Rectal smooth muscle tissue (tissue), 1 donor: Measurements from ENCODE around the gene CCDC141.

ENCODE experiments used
- H3K27ac ChIP-seq: one replicate; pipeline ENCODE4 v1.7.0; 2013; ENCODE audit warnings: low read depth, low read length, inconsistent platforms
- H3K27me3 ChIP-seq: one replicate; pipeline ENCODE4 v1.7.0; 2013; ENCODE audit warnings: low read length; ENCODE audit not compliant: control insufficient read depth, insufficient read depth
- H3K36me3 ChIP-seq: one replicate; pipeline ENCODE4 v1.7.0; 2013; ENCODE audit warnings: low read length; ENCODE audit not compliant: control insufficient read depth, insufficient read depth
- H3K4me1 ChIP-seq: one replicate; pipeline ENCODE4 v1.7.0; 2013; ENCODE audit warnings: low read length; ENCODE audit not compliant: control insufficient read depth, insufficient read depth
- H3K4me3 ChIP-seq: one replicate; pipeline ENCODE4 v1.7.0; 2013; ENCODE audit warnings: low read length
- H3K9ac ChIP-seq: one replicate; pipeline ENCODE4 v1.7.0; 2013; ENCODE audit warnings: low read length

Gene CCDC141

GRCh38 chr2:178865999-178866398 lies 183.9 kb downstream of the CCDC141 start:
- Histone ChIP-seq H3K36me3 (no peaks in the 10 kb centered on the region), H3K4me1 (peaks cover 5% of the 10 kb centered on the region), H3K27me3 (no peaks in the 10 kb centered on the region), H3K9ac (no peak overlapping the region), H3K4me3 (no peak overlapping the region), H3K27ac (no peak overlapping the region)

DNA sequence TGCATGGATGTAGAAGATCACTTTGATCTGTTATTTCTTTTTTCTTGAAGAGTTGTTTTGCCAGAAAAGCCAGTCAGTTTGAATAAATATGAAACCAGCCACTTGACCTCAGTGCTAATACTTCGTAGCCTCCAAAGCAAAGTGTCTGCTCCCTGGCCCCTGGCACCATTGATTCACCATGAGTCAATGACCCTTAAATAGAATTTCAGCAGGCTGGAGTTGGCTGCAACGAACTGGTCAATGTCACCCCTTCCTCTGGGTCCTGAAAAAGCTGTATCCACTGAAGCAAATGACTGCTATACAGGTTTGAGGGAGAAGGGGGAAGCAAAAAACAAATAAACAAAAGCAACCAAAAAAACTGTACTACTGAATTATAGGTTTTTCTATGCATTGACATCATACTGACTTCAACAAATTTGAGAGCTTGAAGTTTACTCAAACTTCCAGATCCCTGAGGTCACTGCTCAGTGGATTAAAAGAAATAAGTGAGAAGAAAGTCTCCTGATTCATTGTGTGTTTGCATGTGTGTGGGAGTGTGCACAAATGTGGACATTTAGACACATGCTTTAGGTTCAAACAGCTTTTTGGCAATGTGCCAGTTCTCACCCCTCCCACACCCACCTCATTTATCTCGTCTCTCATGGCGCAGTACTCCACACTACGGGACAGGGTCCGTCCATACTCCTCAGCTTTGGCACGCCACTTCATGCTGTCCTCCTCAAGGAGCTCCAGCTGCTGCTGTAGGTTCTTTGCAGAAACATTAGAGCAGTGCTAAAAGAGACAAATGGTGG lies 184.6 kb downstream of the CCDC141 start:
- Histone ChIP-seq H3K4me3 (no peak overlapping the region), H3K9ac (no peak overlapping the region), H3K27ac (no peak overlapping the region)

DNA sequence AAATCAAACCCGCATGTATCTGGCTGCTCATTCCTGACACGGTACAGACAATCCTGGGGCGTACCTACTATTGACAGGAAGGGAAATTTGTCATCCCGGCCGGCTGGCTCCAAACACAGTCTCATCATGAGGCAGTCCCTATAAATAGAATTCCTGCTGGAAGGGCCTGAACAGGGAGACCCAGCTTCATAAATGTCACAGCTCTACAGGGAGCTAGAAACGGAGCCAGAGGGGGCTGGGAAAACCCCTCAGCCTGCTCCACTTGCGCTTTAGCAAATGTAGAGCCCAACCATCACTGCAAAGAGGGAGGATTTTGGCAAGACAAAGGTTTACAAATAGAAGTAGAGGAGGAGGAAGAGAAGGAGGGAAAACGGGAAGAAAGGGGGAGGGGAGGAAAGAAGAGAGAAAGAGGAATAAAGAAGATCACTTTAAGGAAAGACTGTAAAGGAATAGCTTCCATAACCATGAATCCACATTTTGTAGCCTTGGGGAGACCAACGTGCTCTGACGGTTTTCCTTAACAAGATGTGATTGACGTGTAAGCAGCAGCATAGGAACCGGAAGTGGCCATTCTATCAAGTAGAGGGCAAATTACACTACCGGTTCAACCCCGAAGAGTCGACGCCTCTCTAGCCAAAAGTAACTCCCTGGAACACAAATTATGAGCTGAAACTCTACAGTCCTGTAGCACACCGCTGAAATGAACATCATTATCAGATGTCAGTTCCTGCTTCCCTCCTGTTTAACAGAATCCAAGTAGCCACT lies 185.9 kb downstream of the CCDC141 start:
- H3K27me3 ChIP-seq = no peaks in the 10 kb centered on the region
- no peak overlapping the region for H3K9ac ChIP-seq
- H3K4me3 ChIP-seq = peak overlapping the region; percentile 17
- H3K36me3 ChIP-seq = no peaks in the 10 kb centered on the region
- H3K4me1 ChIP-seq = peaks cover 9% of the 10 kb centered on the region
- H3K27ac ChIP-seq = peak overlapping the region; percentile 49

More for the DNA sequence above, 184.6 kb downstream of the CCDC141 start:
- Histone ChIP-seq H3K4me1 (peaks cover 5% of the 10 kb centered on the region), H3K27me3 (no peaks in the 10 kb centered on the region), H3K36me3 (no peaks in the 10 kb centered on the region)

DNA sequence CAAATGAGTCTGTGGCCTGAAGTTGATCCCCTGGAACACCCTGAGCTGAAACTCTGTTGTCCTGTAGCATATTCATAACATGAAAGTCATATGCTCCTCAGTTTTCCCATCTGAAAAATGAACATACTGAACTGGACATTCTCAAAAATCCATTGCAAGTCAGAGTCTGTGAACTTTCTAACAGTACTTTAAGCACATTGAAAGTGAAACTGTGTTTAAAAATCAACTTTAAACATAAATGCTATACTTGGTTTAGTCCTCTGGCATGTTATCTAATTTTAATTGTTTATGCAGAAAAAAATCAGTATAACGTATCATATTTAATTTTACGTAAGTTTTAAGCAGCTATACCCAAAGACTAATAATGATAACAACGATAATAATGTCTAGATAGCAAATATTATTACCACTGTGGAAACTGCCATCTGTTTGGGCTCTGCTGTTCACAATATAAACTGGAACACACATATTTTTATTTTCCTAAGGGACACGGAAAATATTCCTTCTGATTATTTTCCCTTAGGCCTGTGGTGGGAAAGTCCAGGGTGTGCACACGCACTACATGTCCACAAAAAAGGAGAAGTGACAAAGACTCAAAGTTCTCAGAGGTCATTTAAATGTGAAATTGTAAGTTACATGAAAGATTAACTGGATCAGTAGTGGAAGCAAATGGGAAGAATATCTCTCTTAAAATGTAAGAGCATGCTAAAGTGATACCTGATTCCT lies 186.6 kb downstream of the CCDC141 start:
- Histone ChIP-seq H3K27me3 (no peaks in the 10 kb centered on the region), H3K36me3 (no peaks in the 10 kb centered on the region), H3K4me1 (peaks cover 9% of the 10 kb centered on the region), H3K9ac (no peak overlapping the region), H3K4me3 (peak overlapping the region; percentile 17), H3K27ac (peak overlapping the region; percentile 49)

- Histone ChIP-seq H3K27ac (no peak overlapping the region), H3K9ac (no peak overlapping the region), H3K27me3 (no peaks in the 10 kb centered on the region), H3K36me3 (no peaks in the 10 kb centered on the region), H3K4me1 (peaks cover 9% of the 10 kb centered on the region), H3K4me3 (no peak overlapping the region)
Observed at GRCh38 chr2:178860551-178860950, 189.4 kb downstream of the CCDC141 start.

DNA sequence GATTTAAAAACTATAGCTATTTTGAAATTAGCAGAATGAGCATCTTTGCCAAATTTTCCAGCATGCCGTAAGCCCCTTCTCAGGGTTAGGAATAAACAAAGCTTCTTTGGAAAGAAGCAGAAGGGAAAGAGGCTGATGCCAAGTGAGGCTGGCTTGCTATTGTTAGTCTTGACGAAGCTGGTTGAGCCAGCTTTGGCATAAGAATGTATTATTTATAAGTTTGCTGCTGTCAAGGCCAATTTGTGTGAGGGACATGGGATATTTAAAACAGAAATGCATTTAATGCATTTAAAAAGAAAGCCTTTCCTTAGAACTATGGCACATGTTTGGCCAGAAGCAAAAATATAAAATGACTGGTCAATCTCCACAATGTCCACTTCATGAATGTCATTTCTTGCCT lies 190.2 kb downstream of the CCDC141 start:
- Histone ChIP-seq H3K36me3 (no peaks in the 10 kb centered on the region), H3K27me3 (no peaks in the 10 kb centered on the region), H3K4me1 (peaks cover 9% of the 10 kb centered on the region), H3K4me3 (no peak overlapping the region), H3K27ac (no peak overlapping the region), H3K9ac (no peak overlapping the region)

DNA sequence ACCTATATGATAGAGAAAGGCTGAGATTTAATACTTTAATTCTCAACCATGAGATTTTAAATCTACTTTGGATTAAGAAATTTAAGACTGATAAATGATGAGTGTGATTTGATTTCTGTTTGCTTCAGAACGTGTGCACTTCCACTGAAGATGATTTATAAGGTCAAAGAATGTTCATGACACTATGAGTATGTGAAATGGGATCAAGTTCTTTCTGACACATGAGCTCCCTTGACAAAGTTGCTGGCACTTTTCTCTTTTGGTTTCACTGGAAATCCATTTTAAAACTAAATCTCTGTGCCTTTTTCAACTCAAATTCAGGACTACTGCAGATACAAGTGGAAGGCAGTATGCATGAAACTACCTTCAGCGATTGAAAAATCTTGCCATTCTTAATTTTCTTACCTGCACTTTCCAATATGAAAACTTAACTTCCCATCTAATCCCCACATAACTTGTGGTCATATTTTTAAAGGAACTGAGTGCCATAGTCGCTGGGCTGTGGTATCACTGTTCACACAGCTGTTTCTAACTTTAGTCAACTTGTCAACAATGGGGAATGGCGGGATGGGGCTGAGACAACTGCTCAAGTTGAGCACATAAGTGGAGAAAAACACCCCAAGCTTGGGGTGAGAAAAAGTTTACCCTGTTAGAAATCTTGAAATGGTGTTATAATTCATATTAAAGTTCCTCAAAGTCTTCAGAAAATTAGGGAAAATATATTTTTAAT lies 190.9 kb downstream of the CCDC141 start:
- Histone ChIP-seq H3K9ac (no peak overlapping the region), H3K27ac (no peak overlapping the region), H3K27me3 (no peaks in the 10 kb centered on the region), H3K4me3 (no peak overlapping the region), H3K36me3 (no peaks in the 10 kb centered on the region), H3K4me1 (peaks cover 6% of the 10 kb centered on the region)

- H3K4me3 ChIP-seq = no peak overlapping the region
- H3K36me3 ChIP-seq = no peaks in the 10 kb centered on the region
- H3K4me1 ChIP-seq = peaks cover 5% of the 10 kb centered on the region
- H3K27me3 ChIP-seq = no peaks in the 10 kb centered on the region
- no peak overlapping the region for H3K9ac ChIP-seq
- H3K27ac ChIP-seq = no peak overlapping the region
Observed at GRCh38 chr2:178855151-178855550, 194.8 kb downstream of the CCDC141 start.

DNA sequence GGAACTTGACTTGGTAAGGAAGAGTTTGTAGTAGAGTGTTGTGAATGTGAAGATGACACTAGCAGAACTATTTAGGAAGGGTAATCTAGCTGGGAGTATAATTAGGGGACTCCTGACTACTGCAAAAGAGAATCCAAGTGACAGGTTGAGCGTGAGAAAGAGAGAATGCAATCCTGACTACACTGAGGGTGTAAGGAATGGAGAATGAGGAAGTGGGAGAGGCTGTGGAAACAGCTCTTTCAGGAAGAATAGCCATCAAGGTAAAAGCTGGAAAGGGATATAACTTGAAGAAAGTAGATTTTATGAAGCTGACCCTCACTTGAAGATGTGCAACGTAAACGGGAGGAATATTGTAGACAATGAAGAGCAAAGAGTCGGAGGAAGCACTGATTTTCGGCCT lies 201.6 kb downstream of the CCDC141 start:
- H3K4me1 ChIP-seq = peaks cover 15% of the 10 kb centered on the region
- no peak overlapping the region for H3K9ac ChIP-seq
- no peaks in the 10 kb centered on the region for H3K36me3 ChIP-seq
- no peaks in the 10 kb centered on the region for H3K27me3 ChIP-seq
- no peak overlapping the region for H3K4me3 ChIP-seq
- no peak overlapping the region for H3K27ac ChIP-seq

DNA sequence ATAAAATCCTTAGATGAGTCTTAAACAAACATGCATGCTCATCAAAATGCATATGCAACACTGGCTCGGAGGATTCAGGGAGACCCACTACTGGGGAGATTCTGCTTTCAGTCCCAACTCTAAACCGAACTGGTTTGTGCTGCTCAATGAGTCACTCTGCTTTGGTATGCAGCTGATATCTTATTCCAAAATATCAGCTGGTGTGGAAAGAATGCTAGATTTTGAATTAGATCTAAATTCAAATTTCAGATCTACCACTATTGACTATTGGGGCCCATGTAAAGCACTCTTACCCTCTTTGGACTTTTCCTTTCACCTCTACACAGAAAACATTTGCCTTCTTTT lies 203.5 kb downstream of the CCDC141 start:
- Histone ChIP-seq H3K36me3 (no peaks in the 10 kb centered on the region), H3K4me1 (peaks cover 15% of the 10 kb centered on the region), H3K4me3 (no peak overlapping the region), H3K27ac (no peak overlapping the region), H3K27me3 (no peaks in the 10 kb centered on the region), H3K9ac (no peak overlapping the region)

DNA sequence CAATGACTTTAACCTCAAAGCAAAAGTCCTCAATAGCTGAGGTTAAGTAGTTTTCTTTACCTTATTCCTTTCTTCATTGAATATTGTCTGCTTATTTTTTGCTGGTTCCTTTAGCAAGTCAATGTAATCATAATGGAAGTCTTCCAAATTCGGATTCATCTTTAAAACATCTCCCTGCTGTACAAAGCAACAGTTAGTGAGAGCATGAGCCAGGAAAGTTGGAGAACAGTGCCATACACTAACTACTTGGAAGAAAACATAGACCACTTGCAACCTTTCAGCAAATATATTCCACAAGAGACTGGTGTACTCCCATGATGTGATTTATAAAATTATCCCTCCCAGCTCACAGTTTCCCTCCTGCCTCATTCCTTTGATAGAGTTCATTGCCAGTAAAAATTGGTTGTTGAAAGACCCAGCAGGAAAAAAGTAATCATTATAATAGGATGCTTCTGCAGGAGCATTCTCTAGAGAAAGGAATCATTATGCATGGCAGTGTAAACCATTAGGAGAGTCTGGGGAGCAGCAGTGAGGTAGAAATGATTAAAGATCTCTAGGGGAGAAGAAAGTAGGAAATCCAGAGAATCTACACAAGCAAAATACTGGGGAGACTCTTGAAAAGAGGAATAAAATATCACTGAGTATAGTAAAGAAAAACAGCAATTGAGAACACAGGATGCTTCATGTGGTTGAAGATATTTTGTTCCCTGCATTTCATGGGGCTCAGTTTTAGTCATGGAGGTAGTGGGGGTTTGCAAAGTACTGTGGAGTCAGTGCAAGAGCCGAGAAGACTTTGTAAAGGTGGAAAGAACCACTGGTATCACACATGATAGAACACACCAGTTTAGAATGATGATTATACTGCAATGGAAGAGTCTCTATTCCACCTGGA lies 204.1 kb downstream of the CCDC141 start:
- Histone ChIP-seq H3K27me3 (no peaks in the 10 kb centered on the region), H3K4me1 (peaks cover 15% of the 10 kb centered on the region), H3K4me3 (no peak overlapping the region), H3K36me3 (no peaks in the 10 kb centered on the region), H3K27ac (no peak overlapping the region), H3K9ac (no peak overlapping the region)
